ENCODE results near the gene TXNIP. TPM values are rescaled to one million over a fixed set of nuclear protein-coding genes. Genes with fewer than 3 reads are reported as not detected.
A peak's percentile ranks its signal among the peaks of the same experiment; 100 is the strongest.

Gene TXNIP
- polyA plus RNA-seq, 4 donors: 423 to 571 (median 523) TPM

DNA sequence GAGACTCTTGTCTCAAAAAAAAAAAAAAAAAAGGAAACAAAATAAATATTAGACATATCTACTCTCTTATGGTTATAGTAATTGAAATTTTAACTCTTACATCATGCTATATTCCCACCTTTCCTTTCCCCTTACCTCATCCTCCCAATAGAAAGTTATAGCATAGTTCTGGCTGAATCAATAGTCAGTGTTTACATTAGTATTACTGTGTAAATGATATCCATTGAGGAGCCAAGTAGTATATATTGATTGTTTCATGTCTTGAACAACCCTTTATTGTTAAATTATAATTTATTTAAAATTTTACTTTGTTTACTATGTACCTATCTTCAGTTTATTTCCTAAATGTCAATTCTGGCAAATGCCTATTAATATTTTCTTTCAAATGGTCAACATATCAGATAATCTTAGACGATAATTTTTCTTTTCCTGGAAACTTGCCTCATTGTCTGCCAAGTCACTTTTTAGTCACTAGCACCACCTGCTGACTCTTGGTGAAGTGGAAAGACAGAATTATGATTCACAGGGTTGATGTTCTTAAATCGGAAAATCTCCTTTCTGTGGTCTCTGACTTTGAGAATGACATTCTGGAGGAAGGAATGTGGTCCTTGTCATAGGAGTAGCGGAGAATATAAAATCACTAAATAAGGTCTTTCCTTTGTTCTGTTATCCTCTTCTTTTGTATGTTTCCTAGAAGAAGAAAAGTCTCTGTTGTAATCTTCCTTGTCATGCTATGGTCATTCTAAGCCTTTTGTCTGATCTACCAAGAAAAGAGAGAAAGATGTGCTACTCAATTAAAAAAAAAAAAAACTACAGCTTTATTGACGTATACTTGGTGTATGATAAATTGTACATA lies 16.6 kb upstream of the TXNIP start:
- peak in 1 of 4 donors; percentile 58 for DNase-seq (ENCODE audit: low read depth in 4 of 4, low spot score in 3 of 4)

DNA sequence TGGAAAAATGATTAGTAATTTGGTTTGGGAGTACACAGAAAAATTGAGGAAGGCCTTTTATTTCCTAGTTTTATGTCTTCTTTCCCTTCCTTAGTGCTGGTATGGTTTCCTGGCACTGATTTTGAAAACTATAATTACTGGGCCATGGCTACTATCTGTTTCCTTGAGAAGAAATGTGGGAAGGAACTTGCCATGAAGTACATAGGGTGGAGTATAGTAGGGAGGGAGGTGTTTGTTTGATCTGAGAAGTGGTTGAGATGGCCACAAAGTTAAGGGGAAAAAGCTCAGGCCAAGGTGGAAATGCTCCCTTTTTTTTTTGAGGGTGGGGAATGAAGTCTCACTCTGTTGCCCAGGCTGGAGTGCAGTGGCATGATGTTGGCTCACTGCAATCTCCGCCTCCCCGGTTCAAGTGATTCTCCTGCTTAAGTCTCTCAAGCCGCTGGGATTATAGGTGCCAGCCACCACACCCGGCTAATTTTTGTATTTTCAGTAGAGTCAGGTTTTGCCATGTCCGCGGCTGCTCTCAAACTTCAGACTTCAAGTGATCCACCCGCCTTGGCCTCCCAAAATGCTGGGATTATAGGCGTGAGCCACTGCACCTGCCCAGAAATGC lies 13.9 kb upstream of the TXNIP start:
- no peak for DNase-seq (ENCODE audit: low read depth in 4 of 4, low spot score in 3 of 4)

DNA sequence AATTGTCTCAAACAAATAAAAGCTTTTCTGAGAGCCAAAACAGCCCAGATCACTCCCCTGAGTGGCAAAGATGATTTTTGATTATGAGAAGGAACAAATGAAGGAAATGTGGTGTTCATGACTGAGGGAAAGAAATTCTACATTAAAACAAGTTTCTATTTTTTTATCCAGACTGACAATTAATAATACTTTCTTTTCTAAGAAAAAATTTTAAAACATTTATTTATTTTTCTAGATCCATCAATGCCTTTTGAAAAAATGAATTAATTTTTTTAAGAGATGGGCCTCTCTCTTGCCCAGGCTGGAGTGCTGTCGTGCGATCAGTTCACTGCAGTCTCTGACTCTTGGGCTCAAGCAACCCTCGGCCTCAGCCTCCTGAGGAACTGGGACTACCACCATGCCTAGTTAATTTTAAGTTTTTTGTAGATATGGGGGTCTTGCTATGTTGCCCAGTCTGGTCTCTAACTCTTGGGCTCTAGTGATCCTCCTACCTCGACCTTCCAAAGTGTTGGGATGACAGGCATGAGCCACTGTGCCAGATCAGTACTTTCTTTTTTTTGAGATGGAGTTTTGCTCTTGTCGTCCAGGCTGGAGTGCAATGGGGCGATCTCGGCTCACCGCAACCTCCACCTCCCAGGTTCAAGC lies 11.2 kb upstream of the TXNIP start:
- no peak for DNase-seq (ENCODE audit: low read depth in 4 of 4, low spot score in 3 of 4)

DNA sequence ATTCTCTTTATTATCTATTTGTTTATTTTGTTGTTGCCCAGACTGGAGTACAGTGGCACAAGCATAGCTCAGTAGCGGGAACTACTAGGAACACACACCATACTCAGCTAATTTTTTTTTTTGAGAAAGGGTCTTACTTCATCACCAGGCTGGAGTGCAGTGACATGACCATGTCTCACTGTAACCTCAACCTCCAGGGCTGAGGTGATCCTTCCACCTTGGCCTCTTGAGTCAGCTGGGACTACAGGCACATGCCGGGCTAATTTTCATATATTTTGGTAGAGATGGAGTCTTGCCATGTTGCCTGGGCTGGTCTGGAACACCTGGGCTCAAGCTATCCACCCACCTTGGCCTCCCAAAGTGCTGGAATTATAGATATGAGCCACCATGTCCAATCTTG lies 5.3 kb upstream of the TXNIP start:
- no peak for DNase-seq (ENCODE audit: low read depth in 4 of 4, low spot score in 3 of 4)

DNA sequence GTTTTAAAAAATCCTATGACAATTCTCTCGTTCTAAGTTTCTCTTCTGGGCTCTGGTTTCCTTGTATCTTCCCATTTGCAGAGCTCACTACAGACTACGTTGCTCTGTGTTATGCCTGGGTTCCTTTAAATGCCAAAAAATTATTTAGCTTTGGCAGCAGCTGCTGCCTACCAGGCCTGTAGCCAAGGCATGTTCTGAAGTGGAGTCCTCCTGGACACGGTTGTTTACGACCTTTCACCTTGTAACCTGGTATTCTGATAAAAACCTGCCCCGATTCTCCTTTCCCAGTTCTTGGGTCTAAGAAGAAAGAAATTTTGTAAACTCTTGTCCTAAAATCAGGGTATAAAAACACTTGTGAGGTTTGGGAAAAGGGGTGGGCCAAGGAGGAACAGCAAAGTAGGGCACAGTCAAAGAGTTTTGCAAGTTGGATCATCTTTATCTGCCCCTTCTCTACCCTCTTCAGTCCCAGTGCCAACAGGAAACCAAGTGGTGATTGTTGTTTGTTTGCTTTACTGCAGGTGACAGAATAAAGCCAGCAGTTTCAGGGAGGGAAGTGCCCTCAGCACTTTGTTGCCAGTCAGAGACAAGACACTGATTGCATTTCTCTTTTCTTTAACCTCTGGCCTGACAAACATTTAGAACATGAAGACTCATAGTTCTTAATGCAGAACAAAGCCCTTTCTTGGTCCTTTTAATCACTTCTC lies 3.1 kb upstream of the TXNIP start:
- no peak for DNase-seq (ENCODE audit: low read depth in 4 of 4, low spot score in 3 of 4)

DNA sequence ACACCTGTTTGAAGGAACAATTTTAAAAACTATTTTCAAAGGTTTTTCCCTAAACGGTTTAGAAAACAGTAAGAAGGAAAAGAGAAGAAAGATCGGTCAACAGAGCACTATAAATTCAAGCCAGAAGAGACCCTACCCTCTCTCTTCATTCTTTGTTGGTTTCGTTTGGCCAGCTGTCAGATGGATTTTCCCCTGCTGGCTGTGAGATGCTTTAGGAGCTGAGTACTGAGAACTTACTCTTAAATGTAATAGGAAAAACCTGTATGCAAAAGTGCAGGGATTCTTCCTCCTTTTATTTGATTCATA lies 1.3 kb upstream of the TXNIP start:
- DNase-seq (ENCODE audit: low read depth in 4 of 4, low spot score in 3 of 4): no peak

DNA sequence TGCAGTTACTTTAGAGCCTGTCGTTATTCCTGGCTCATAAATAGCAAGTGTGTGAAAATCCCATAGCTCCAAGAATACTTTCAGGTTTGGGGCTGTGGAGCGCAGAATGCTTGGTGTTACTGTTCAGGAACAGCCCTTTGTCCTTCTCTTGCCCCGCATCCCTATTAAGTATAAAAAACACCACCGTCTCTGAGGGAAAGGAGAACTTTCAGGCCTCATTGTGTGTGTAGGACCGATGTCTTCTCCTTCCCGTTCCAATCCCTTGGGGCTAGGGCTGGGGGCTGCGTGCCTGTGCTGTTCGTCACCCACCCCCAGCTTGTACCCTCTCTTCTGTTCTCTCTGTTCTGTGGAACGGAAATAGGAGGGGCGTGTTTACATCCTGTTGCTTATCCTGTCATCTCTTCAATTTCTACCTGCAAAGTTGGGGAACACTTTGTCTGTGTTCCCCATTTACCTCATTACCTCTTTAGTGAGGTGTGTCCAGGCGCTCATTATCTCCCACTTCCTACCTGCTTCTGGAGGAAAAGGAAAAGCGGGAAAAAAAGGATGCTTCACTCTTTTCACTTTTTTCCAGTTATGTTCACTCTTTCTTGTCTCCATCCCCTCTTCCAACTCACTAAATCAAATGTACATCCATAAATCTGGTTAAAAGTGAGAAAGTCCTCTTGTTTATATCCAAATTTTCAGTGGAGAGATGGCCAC lies 788 bp upstream of the TXNIP start:
- no peak for DNase-seq (ENCODE audit: low read depth in 4 of 4, low spot score in 3 of 4)

DNA sequence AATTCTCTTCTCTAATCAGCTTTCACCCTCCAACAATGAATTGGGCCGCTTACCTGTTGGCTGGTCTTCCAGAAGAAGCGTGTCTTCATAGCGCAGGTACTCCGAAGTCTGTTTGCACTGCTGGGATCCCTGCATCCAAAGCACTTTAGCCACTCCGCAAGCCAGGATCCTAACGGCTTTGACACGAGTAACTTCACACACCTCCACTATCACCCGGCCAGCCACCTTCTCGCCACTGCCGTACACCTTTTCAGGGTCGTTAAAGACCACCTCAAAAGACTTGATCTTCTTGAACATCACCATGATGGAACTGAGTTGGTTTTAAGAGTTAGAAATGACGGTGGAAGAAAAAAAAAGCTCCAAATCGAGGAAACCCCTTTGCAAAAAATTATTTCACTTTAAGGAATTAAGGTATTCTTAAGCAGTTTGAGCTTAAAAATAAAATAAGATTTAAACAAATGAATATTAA lies 381 bp downstream of the TXNIP start:
- no peak for DNase-seq (ENCODE audit: low read depth in 4 of 4, low spot score in 3 of 4)

DNA sequence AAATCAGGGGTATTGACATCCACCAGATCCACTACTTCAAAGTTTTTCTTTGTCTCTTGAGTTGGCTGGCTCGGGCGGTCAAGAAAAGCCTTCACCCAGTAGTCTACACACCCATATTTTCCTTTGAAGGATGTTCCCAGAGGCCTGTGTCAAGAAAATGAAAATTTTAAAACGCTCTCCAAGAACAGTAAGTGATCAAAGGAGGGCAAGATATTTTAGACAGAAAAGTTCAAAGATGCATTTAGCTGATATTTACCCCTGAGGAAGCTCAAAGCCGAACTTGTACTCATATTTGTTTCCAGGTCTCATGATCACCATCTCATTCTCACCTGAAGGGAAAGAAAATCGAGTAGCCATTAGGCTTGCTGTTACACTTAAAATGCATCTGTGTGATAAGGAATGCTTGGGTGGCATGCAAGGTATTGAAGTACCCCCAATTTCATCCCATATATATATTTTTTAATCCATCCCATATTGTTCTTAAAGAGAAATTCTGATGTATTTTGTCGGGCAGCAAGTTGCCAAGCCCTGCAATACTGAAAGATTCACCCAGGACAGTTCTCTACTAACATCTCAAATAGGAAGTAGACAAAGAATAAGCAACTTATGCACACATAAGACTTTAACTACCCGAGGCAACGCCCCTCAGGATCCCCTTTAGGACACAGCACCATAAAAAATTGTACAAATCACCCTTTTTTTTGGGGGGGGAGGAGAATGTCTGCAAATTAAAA lies 1.1 kb downstream of the TXNIP start:
- DNase-seq (ENCODE audit: low read depth in 4 of 4, low spot score in 3 of 4): no peak

DNA sequence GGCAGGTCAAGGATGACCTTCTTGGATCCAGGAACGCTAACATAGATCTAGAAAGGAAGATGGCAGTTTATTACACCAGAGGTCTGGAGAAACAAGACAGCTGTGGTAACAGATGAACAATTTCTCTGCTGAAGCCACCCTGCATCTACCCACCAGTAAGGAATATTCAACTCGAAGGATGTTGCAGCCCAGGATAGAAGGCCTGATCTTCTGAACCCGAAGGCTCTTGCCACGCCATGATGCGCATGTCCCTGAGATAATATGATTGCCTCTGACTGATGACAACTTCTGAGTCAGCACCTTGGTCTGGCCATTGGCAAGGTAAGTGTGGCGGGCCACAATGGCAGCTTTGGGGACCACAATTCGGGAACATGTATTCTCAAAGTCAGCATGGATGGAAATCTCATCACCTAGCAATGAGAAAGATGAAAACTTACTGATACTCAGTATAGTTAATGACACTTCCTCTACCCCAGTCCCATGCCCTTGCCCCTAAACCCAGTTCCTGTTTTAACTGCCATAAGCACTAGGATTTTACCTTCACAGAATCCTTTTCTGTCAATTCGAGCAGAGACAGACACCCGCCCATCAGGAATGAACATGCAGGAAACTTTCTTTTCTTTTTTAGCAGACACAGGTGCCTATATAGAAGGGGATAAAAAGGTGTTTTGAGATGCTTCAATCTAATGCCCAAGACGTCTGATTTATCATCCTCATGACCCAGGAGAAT lies 1.8 kb downstream of the TXNIP start:
- no peak for DNase-seq (ENCODE audit: low read depth in 4 of 4, low spot score in 3 of 4)

DNA sequence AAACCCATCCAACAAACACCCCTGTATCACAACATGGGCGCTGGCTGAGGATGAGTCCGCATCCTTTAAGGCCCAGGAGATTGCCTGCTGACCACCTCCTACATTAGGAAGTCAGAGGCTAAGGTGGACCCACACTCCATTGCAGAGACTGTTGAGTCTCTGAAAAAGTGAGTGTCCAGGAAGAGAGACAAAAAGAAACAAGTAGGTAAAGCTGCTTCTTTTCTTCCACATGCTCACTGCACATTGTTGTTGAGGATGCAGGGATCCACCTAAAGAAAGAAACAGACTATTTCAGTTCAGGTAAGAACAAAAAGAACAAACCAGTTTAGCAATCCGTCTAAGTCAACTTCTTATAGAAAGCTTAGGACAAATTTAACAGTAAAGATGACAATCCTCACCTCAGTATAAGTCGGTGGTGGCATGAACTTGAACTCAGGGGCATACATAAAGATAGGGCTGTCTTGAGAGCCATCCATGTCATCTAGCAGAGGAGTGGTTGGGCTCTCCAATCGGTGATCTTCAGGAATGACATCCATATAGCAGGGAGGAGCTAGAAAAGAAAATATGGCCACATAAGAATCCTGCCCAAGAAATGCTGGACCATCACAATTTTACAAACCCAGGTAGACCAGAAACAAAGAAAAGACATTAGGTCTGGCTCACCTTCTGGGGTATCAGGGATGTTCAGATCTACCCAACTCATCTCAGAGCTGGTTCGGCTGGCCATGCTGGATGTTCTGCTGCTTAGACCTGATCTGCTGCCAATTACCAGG lies 2.6 kb downstream of the TXNIP start:
- no peak for DNase-seq (ENCODE audit: low read depth in 4 of 4, low spot score in 3 of 4)

DNA sequence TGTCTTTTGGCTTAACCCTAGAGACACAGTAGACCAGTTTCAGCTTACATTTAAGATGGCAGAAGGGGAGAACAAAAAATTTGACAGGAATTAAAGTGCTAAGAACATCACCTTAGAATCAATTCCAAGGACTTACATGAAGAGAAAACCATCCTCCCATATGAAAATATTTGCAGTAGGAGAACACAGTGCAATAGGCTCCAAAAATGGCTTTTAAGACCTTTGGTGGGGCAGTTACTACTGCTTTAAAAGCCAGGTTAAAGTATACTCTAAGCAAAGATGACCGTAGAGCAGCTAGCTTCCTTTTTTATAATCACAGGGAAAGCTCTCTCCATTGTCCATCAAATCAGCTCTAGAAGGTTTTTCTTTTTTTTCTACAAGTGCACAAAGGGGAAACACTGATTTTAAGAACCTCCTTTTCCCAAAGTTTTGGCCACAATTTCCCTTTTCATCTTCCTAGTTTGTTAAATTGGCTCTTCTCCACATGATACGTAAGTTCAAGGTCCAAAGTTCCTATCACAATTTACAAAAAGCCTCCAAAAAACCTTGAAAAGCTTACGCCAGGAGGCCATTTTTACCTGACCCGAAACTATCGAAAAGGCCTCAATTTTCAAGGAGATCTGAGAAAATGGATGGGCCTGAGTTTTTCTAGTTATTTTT lies 3.3 kb downstream of the TXNIP start:
- no peak for DNase-seq (ENCODE audit: low read depth in 4 of 4, low spot score in 3 of 4)

DNA sequence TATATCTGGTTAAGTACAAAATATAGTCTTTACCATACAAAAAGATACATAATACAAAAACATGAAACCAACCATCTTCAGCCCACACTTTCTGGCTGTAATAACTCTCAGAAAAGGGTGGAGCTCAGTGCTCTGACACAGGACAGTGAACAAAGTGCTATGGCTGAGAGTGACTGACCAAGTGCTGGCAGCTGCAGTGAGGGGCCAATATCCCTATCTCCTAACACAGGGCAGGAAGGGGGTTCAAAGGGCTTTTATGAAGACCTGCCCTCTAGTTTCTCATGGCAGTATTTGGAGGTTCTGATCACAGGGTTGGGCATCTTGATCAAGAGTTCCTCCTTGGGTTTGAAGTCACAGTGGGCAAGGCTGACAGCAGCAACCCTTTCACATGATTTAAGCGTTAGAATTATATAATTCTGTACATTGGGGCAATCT lies 3.9 kb downstream of the TXNIP start:
- no peak for DNase-seq (ENCODE audit: low read depth in 4 of 4, low spot score in 3 of 4)

DNA sequence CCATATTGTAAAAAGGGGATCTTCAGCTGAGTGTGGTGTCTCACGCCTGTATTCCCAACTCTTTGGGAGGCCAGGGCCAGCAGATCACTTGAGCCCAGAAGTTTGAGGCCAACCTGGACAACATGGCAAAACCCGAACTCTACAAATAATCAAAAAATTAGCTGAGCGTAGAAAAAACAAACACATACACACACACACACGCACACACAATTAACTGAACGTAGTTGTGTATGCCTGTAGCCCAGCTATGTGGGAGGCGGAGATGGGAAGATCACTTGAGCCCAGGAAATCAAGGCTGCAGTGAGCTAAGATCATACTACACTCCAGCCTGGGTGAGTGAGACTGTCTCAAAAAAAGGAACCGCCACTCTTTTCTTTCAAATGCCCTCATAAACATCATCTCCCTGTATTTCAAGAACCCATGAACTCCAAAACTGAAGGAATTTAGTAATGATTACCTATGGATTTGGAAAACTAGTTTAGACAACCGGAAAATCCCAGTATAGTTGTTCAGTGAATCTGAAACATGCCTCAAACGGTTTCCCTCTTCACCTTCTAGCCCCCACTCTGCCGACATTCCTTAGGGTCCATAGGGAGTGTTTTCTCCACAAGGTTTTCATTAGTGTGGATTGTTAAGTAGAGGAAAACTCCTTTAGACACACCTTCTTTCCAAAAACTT lies 4.5 kb downstream of the TXNIP start:
- no peak for DNase-seq (ENCODE audit: low read depth in 4 of 4, low spot score in 3 of 4)

DNA sequence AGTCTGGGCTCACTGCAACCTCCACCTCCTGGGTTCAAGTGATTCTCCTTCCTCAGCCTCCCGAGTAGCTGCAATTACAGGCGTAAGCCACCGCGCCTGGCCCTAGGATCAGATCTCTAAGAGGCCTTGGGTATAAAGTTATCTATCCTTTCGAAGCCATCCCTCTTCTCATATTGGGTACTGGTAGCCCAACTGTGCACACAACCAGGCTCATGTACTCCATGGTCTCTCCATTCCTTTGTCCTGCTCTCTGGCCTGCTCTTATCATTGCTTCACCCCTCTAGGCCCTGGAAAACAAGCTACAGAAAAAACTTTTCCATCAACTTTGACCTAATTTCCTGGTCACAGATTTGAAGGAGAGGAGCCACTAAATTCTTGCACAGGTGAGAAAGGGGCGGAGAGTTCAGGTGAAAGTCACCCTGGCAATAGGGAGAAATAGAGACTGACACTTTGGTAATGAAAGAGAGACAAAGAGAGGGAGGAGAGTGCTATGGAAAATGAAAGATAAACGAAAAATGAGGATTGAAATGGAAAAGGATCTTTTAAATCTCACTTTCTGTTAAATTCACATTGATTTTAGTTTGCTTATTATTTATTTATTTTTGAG lies 6.0 kb downstream of the TXNIP start:
- DNase-seq (ENCODE audit: low read depth in 4 of 4, low spot score in 3 of 4): no peak

DNA sequence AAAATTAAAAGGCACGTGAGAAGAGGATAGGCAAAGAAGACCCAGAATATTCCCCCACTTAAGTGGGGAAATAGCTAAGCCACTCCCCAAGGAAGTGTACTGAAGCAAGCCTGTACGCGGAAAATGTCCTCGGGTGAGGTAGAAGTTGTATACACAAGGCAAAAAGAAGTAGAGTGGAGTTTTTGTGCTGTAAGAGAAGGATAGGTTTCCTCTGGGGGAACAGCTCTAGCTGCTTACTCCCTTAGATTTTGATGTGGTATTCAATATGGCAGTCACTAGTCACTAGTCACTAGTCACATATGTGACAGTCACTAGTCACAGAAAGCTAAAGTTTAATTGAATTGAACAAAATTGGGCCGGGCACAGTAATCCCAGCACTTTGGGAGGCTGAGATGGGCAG lies 7.6 kb downstream of the TXNIP start:
- DNase-seq (ENCODE audit: low read depth in 4 of 4, low spot score in 3 of 4): no peak

DNA sequence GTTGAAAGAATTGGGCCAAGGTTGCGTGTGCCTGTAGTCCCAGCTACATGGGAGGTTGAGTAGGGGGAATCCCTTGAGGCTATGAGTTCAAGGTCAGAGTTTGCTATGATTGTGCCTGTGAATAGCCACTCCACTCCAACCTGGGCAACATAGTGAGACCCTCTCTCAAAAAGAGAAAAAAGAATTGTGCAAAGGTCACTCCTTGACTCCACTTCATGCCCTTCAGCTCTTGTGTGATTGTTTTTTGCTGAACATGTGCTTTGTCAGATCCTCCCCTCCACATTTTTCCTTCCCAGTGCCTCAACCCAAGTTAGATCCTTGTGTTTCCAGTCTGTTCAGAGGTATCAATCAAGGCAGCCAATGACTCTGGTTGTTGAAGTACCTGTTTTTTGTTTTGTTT lies 8.5 kb downstream of the TXNIP start:
- no peak for DNase-seq (ENCODE audit: low read depth in 4 of 4, low spot score in 3 of 4)
